HG03045 (cell line): ENCODE measurements around the gene NPPB.

ENCODE experiments used
- ATAC-seq: cut with Tn5 transposase; IDR thresholded peaks from one replicate; pipeline ENCODE4 v1.9.1; 2021; ENCODE audit warnings: mild to moderate bottlenecking, moderate library complexity; ENCODE audit not compliant: unreplicated experiment

The NPPB gene

DNA sequence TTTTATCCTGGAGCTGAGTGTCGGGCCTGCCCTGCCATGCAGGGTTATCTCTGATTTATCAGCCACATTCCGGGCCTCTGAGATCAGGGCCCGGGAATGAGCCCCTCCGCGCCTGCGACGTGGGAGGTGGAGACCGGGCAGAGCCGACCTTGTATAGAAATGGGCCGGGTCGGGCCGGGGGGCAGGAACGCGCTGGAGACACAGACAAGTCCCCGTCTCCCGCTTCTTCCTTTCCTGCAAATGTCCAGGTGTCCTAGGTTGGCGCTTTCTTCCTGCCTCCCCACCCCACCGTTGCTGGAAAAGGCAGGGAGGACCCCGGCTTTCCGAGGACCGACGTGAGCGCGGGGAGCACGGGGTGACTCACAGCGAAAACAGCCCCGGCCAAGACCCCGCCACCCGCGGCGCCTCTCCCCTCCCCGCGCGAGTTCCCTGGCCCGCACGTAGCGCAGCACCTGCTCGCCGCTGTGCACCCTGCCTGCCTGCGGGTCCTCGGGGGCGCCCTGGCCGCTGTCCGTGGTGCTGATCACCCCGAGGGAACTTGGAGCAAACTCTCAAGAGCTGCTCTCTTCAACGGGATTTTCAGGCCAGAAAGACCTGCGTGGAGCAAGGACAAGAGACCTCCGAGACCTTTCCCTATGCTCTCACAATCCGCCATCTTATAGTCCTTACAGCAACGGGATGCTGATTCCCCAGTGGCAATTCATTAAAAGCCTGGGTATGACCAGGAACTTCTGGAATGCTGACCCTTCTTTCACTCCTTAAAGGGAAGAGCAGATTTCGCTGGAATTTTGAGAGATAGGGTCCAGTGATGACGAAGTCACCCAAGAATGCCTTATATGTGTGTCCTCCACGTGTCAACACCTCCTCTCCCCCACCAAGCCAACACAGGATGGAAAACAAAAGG, 475 bp upstream of the NPPB start:
- ATAC-seq: no peak

DNA sequence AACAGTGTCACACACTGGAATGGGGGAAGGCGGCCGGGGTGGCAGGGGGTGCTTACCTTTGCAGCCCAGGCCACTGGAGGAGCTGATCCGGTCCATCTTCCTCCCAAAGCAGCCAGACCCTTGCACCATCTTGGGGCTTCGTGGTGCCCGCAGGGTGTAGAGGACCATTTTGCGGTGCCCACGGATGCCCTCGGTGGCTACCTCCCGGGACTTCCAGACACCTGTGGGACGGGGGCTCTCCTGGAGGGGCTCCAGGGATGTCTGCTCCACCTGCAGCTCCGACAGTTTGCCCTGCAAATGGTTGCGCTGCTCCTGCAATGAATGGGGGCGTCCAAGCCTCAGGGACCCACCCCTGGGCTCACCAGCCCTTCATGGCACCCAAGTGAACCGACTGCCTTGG, 587 bp downstream of the NPPB start:
- ATAC-seq: no peak

DNA sequence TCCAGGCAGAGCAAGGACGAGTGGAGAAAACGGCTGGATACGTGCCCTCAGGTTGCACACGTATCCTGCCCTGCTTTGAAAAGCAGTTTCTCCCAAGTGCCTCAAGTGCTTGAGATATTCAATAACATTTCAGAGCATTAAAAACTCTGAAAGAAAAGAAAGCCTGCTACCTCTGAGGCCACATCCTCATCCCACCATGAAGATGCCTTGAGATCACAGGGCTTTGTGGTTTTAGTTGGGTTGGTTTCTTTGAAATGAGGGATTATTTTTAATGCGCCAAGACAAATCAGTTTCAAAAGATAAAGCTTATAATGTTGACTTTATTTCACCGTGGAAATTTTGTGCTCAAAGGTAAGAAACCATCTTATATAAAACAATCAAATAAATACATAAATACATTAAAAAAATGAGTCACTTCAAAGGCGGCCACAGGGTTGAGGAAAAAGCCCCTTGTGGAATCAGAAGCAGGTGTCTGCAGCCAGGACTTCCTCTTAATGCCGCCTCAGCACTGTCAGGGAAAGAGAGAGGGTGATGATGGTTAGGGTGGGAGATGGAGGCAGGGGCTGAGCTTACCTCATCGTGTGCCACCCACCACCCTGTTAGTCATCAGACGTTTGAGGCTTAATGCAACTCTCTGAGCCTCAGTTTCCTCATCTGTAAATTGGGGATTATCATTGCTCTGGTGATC, 1.4 kb downstream of the NPPB start:
- no peak for ATAC-seq

DNA sequence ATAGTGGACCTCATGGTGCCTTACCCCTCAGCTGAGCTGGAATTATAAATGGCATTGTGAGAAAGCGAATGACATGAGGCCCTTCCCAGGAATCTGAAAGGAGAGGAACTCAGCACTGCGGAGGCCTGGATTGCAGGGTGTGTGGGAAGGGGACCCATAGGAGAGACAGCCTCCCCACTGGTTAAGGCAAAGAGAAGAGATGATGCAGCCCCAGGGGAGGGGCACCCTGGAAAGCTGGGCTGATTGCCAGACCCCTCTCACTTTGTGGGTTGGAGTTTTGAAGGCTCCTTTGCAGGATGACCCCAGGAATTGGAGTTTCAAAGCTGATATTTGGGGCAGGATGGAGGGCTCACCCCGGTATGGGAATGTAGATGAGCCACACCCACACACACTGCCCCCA, 2.0 kb downstream of the NPPB start:
- ATAC-seq: no peak

DNA sequence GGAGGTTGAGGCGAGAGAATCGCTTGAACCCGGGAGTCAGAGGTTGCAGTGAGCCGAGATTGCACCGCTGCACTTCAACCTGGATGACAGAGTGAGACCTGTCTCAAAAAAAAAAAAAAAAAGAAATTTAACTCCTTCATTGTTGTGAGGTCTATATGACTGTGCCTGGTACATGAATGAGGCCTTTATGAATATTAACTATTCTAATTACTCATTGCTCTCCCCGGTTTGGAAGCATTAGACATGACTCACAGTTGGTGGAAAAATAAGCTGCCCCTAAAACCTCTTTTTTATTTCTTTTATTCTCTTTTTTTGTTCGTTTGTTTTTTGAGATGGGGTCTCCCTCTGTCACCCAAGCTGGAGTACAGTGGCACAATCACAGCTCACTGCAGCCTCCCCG, 3.3 kb downstream of the NPPB start:
- no peak for ATAC-seq

DNA sequence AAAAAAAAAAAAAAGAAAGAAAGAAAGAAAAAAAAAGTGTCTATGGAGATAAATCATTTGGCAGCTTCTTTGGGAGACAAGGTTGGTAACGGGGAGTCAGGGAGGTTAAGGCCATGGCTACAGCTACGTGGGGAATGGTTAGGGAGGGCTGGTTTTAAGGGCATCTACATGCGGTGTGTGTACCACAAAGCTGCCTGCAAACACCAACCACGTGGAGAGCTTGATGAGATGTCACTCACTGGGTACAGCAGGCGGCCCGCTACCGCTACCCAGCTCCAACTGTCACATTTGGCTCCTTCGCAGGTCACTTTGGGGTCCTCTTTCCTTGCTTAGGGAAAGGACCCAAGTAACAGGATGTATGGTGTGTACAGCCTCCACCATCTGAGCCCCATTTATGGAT, 4.2 kb downstream of the NPPB start:
- no peak for ATAC-seq

DNA sequence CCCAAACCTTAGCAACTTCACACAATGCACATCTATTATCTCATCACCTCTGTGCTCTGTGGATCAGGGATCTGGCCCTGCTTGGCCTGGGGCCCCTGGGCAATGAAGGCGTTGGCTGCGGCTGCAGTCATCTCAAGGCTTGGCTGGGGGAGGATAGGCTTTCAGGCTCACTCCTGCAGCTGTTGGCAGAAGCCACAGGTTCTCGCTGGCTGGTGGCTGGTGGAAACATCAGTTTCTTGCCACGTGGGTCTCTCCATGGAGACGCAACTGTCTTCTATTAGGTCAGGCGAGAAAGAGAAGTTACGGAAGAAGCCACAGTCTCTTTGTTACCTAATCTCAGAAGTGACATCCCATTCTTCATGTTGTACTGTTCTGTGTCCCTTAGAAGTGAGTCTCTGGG, 7.6 kb downstream of the NPPB start:
- no peak for ATAC-seq

DNA sequence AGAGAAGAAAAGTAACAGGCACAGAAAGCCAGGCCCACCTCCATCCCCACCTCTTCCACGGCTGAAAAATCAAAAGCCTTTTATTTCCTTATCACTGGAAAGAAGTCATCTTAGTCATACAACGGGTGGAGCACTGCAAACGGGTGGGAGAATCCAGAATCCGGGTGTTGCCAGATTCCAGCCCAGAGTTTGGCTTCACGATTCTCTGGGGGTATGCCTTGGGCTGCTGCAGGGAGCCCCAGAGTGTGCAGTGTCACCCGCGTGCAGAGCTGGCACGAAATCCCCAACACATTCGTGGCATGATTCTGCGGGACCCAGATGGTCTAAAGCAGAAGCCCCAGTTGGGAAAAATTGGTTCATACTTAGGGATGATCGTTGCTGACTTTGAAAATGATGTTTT, 8.6 kb downstream of the NPPB start:
- ATAC-seq: no peak

DNA sequence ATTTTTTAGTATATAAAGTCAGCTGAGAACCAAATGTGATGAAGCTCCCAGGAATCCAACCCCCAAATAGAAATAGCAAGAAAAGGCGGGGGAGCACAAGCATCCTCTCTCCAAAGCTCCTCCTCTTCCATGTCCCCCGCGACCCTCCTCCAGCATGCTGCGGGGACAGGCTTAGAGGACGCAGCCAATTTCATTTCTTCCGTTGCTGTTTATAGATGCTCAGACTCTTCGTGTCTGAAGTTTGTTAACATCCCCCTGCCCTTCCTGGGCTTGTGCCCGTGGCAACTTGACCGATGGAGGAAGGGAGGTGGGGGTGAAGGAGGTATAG, 10.4 kb downstream of the NPPB start:
- ATAC-seq: no peak

DNA sequence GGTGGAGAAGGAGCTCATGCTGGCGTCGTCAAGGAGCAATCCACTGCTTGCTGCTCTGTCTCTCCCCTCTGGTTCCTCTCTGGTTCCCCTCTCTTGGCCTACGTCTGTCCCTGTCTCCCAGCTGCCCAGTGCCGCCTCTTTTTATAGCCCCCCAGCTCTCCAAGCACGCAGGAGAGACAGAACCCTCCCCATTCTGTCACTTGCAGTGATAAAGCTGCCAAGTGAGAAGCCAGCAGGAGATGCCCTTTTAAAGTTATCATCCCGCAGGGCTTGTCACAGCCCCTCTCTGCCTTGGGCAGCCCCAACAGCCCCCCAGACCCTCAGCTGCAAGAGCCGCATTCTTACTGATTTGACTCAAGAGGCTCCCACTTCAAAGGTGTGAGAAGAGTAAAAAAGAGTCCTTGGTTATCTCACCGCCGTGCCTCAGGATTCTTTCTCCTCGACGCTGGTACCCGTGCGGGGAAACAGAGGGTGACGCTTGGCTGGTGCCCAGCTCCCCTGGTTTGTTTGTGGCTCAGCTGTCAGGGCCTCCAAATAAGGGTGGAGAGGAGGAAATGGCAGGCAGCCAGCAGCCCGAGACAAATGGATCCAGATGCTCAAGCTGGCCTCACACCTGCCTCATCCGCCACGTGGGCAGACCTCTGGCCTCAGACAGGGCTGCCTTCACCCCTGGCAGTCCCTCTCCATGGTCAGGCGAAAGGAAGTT, 10.9 kb downstream of the NPPB start, which contains the start of gene NPPA:
NPPA (minus strand) TSS at position 117 of the 706 bp plus-strand sequence; CDS start at position 18, 99 bp downstream.
- ATAC-seq: no peak

DNA sequence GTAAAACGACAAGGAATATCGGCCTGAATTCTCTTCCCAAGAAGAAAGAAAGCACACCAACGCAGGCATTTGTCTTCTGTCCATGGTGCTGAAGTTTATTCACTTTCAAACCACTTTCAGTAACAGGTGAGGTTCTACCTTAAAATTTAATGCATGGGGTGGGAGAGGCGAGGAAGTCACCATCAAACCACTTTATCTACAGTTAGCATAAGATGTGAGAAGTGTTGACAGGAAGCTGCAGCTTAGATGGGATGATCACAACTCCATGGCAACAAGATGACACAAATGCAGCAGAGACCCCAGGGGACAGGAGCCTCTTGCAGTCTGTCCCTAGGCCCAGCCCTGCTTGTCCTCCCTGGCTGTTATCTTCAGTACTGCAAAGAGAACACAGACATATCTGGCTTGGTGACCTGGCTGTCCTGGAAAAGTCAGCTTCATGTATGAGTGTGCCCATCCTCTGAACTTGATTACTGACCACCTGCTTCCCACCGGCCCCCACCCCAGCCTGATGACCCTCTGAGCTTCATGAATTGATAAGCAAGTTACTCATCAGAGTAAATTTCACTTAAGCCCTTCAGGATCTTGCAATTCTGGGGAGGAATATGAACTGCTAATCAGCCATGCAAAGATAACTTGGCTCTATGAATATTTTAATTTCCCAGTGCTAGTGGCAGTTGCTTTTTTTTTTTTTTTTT, 13.0 kb downstream of the NPPB start:
- ATAC-seq: no peak

DNA sequence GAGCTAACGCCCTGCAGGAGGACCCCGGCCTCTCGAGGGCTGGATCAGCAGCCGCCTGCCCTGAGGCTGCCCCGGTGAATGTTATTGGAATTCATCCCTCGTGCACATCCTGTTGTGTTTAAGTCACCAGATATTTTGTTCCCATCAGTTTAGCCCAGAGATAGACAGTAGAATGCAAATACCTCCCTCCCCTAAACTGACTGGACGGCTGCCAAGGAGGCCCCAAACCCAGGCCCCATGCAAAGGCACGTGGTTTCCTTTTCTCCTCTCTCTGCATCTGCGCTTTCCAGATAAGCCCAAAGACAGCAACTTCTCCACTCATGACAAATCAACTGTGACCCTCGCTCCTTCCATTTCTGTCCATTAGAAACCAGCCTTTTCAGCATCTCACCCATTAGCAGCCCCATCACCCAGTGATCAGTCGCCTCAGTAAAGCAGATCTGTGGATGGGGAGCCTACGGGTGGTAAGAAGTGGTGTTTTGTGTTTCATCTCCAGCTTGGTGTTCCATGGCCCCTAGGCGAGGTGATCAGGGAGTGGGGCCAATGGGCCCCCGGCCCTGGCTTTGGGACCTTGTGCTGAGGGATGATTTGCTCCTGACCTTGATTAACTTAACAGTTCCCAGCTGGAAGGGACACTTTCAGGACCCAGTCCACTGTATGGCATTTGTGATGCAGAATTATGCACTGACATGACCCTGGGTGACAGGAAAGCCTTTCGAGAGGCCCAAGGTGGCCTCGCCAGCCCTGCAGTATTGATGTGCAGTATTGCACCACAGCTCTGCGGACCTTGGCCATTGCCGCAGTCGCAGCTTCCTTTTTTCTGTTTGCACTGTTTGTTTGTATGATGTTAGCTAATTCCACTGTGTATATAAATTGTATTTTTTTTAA, 16.3 kb downstream of the NPPB start:
- ATAC-seq: no peak

DNA sequence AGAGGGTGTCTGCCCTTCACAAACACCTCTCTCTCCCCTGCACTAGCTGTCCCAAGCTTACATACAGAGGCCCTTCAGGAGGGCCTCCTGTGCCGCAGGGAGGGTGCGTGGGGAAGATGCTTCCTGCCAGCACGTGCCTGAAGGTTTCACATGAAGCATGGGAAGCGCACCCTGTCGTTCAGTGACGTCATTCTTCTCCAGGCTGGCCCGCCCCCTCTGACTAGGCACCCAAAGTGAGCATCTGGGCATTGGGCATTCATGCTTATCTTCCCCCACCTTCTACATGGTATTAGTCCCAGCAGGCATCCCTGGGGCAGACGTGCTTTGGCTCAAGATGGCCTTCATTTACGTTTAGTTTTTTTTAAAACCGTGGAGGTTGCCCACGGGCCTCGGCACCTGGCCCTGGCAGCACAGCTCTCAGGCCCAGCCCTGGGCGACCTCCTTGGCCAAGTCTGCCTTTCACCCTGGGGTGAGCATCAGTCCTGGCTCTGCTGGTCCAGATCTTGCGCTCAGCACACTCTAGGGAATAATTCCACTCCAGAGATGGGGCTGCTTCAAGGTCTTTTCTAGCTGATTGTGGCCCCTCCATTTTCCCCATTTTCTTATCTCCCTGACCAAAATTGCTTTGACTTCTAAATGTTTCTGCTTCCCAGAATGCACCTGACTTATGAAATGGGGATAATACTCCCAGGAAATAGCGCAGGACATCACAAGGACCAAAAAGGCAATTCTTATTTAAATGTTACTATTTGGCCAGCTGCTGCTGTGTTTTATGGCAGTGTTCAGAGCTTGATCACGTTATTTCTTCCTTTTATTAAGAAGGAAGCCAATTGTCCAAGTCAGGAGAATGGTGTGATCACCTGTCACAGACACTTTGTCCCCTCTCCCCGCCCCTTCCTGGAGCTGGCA, 17.2 kb downstream of the NPPB start:
- ATAC-seq: no peak

DNA sequence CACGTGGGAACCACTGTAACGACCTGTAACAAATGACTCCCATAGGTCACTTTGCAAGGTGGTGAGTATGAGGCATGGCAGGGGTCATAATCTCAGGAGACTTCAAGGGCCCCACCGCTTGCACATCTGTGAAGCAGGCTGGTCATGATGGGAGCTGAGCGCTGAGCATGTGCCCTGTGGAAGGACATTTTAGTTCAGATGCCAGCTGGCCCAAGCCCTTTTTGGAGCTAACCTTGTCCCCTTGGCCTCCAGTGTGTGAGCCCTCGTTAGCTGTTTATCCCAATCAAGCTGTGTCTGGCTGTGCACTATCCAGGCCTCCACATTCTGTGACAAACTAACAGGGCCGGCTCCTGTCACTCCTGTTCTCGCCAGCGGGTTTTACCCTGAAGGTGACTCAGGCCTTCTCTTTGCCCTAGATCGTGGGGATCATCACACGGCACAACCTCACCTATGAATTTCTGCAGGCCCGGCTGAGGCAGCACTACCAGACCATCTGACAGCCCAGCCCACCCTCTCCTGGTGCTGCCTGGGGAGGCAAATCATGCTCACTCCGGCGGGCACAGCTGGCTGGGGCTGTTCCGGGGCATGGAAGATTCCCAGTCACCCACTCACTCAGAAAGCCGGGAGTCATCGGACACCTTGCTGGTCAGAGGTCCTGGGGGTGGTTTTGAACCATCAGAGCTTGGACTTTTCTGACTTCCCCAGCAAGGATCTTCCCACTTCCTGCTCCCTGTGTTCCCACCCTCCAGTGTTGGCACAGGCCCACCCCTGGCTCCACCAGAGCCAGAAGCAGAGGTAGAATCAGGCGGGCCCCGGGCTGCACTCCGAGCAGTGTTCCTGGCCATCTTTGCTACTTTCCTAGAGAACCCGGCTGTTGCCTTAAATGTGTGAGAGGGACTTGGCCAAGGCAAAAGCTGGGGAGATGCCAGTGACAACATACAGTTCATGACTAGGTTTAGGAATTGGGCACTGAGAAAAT, 18.7 kb downstream of the NPPB start:
- ATAC-seq: no peak

DNA sequence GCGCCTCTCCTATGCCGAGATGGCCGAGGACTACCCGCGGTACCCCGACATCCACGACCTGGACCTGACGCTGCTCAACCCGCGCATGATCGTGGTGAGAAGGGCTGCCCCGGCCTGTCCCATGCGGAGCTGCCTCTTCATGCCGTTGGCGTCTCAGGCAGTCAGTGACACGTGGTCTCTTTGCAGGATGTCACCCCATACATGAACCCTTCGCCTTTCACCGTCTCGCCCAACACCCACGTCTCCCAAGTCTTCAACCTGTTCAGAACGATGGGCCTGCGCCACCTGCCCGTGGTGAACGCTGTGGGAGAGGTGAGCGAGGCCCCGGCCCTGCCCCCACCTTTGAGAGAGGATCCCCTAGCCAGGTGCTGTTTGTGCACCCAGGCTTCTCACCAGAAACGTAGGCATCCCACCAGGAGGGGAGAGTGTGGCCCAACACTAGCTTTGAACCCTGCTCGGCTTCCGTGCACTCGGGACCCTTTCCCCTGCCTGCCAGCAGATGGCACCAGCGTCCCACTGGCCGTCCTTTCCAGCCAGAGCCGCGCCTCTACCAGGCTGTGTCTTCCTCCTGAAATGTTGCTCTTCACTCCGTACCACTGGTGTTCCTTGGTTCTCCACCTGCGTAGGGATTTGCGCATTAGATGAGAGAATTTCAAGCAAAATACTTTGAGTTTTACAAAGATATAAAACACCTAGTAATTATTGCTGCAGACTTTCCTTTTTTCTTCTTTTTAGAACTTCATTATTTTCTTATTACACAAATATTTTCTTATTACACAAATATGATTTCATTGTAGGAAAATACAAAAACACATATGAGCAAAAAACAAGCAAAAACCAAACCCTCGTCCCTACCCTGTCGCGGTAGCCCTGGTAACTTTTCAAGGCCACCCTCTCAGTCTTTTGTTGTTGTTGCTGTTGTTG, 20.1 kb downstream of the NPPB start:
- no peak for ATAC-seq

DNA sequence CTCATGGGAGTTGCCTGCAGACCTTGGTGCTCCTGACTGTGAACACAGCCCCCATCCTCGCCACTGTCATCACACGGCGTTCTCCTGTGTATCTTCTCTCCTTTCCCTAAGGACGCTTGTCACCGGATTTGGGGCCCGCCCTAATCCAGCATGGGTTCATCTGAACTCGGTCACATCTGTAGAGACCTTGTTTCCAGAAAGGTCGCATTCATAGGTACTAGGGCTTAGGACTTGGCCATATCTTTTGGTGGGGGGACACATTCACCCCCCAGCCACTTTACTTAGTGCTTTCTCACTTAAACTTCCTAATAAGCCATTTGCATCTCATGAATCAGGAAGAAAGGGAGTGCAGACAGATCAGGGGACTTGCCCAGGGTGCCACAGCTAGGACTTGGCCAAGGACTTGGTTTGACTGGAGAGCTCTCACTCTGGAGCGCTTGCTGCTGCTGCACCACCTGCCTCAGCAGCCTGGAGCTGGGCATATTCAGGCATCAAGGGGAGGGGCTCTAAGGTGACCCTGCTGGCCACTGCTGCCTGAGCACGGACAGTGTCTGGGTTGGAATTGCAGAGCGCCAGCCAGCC, 20.9 kb downstream of the NPPB start:
- no peak for ATAC-seq
